Psoas muscle (tissue), 8 donors: ENCODE results near the gene ABCF2. TPM values are rescaled to one million over a fixed set of nuclear protein-coding genes. Genes with fewer than 3 reads are reported as not detected.

Experiments used
- ATAC-seq, 4 donors: fragments of 200-7000 bp; cut with Tn5 transposase; one replicate each; pipeline ENCODE4 v1.9.1; 2020; ENCODE audit warnings: moderate library complexity in 3 of 4, mild to moderate bottlenecking in 2 of 4
- DNase-seq, 2 donors: peaks; one replicate each; pipeline ENCODE4 v3.0.0-alpha.2; 2020
- H3K27ac ChIP-seq: fragments of 200-600 bp; one replicate; pipeline ENCODE4 v1.8.0; 2022
- H3K27me3 ChIP-seq, 3 donors: fragments of 200-600 bp in 1 of 3; one replicate each; pipeline versions ENCODE4 v1.6.1 to v1.8.0; 2013 to 2022; ENCODE audit warnings: low read length in 2 of 3, mild to moderate bottlenecking in 2 of 3, moderate library complexity in 1 of 3; ENCODE audit not compliant: insufficient read depth in 3 of 3
- H3K36me3 ChIP-seq, 2 donors: fragments of 200-600 bp in 1 of 2; one replicate each; pipeline versions ENCODE4 v1.6.1 to v1.8.0; 2013 to 2022; ENCODE audit warnings: low read depth in 1 of 2, mild to moderate bottlenecking in 1 of 2, moderate library complexity in 1 of 2; ENCODE audit not compliant: insufficient read depth in 1 of 2
- H3K4me1 ChIP-seq: fragments of 200-600 bp; one replicate; pipeline ENCODE4 v1.8.0; 2022
- H3K4me3 ChIP-seq: fragments of 200-600 bp; one replicate; pipeline ENCODE4 v1.8.0; 2022; ENCODE audit warnings: mild to moderate bottlenecking
- H3K9me3 ChIP-seq: fragments of 200-600 bp; one replicate; pipeline ENCODE4 v1.8.0; 2022
- WGBS, 3 donors: extraction: QIAGEN DNeasy Blood & Tissue Kit; methylation state at CpG; one replicate each; pipeline versions ENCODE4 v1.1.6 to v1.1.7; 2013; 5-methylcytosine and 5-hydroxymethylcytosine counted together
- intact Hi-C, 2 donors: fragments of 100-400 bp; cut with DNase I; formaldehyde crosslinking; loops; one replicate each; pipeline versions ENCODE4 v1.11.0 to v1.14.2; 2022
- polyA plus RNA-seq, 3 donors: library from polyadenylated mRNA; stranded (reverse); fragments of 200-250 nt; gene quantifications; one replicate each; pipeline ENCODE4 v1.2.3, GENCODE V29; 2013
- total RNA-seq, 4 donors: library from RNA; stranded (reverse); fragmentation: NEBNext Ultra II Directional in 2 of 4; extraction: Animal tissue kit (Norgen Biotek cat#: 25700) in 2 of 4; gene quantifications; one replicate each; pipeline versions ENCODE4 v1.2.1 to v1.2.4, GENCODE V29; 2021 to 2023
- TF ChIP-seq, protein P1 (sequence below): fragments of 200-600 bp; IDR thresholded peaks from one replicate; pipeline ENCODE4 v1.8.0; 2022; ENCODE audit warnings: antibody characterized with exemption
- donor health status: healthy with polysubstance abuse.
- donor health status: DM: no; HTN: no; CAD: no; lungs with moderate emphysema.
- donor health status: Bipolar disorder and iron deficiency.
- donor health status: healthy.
- donor health status: DM: yes; HTN: yes; CAD: no.
- donor health status: DM: no; HTN: no; CAD: no.
- donor health status: DM: no; HTN: no; CAD: no.
- donor health status: DM: yes; HTN: yes; CAD: no.

Gene ABCF2
- total and polyA plus RNA-seq, 7 donors = 35.7 to 94.0 (median 66.0) TPM

- ATAC-seq (no peak), DNase-seq (no peak)
- TF ChIP-seq, protein P1, sequence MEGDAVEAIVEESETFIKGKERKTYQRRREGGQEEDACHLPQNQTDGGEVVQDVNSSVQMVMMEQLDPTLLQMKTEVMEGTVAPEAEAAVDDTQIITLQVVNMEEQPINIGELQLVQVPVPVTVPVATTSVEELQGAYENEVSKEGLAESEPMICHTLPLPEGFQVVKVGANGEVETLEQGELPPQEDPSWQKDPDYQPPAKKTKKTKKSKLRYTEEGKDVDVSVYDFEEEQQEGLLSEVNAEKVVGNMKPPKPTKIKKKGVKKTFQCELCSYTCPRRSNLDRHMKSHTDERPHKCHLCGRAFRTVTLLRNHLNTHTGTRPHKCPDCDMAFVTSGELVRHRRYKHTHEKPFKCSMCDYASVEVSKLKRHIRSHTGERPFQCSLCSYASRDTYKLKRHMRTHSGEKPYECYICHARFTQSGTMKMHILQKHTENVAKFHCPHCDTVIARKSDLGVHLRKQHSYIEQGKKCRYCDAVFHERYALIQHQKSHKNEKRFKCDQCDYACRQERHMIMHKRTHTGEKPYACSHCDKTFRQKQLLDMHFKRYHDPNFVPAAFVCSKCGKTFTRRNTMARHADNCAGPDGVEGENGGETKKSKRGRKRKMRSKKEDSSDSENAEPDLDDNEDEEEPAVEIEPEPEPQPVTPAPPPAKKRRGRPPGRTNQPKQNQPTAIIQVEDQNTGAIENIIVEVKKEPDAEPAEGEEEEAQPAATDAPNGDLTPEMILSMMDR = no peak
- H3K9me3 ChIP-seq = no peaks in the 10 kb centered on the region
- no peak overlapping the region for H3K4me3 ChIP-seq
- no peaks in the 10 kb centered on the region for H3K27me3 ChIP-seq
- H3K27ac ChIP-seq = no peak overlapping the region
- H3K4me1 ChIP-seq = no peaks in the 10 kb centered on the region
- peaks cover 7 to 100% of the 10 kb centered on the region in 2 donors for H3K36me3 ChIP-seq
- WGBS, 3 donors = 92 to 96% (median 96%) methylated on average over 9 of the region's 9 CpGs
- intact Hi-C loops = no loop called here
These were observed 8.8 kb downstream of the ABCF2 start for GRCh38 chr7:151218170-151218569.

- no peaks in the 10 kb centered on the region for H3K4me1 ChIP-seq
- WGBS, 3 donors = 94 to 99% (median 95%) methylated on average over 5 of the region's 5 CpGs
- DNase-seq (no peak), ATAC-seq (no peak)
- no peaks in the 10 kb centered on the region for H3K27me3 ChIP-seq
- H3K4me3 ChIP-seq = no peak overlapping the region
- intact Hi-C loops = no loop called here
- TF ChIP-seq, protein P1 = no peak
- H3K36me3 ChIP-seq = peaks cover 11 to 94% of the 10 kb centered on the region in 2 donors
- H3K27ac ChIP-seq = no peak overlapping the region
- H3K9me3 ChIP-seq = no peaks in the 10 kb centered on the region
These were observed 11.6 kb downstream of the ABCF2 start for GRCh38 chr7:151215396-151215795.

GRCh38 chr7:151213826-151214225 lies 13.2 kb downstream of the ABCF2 start:
- Histone ChIP-seq H3K36me3 (peaks cover 11 to 78% of the 10 kb centered on the region in 2 donors), H3K27me3 (no peaks in the 10 kb centered on the region), H3K27ac (no peak overlapping the region), H3K9me3 (no peaks in the 10 kb centered on the region), H3K4me3 (no peak overlapping the region), H3K4me1 (no peaks in the 10 kb centered on the region)
- TF ChIP-seq, protein P1 = no peak
- intact Hi-C loops = no loop called here
- DNase-seq (no peak), ATAC-seq (no peak)
- 72 to 84% (median 78%) methylated on average over 3 of the region's 3 CpGs for WGBS, 3 donors

GRCh38 chr7:151212626-151213025 lies 14.4 kb downstream of the ABCF2 start:
- H3K36me3 ChIP-seq = peaks cover 5 to 66% of the 10 kb centered on the region in 2 donors
- ATAC-seq (no peak), DNase-seq (no peak)
- TF ChIP-seq, protein P1 = no peak
- H3K9me3 ChIP-seq = no peaks in the 10 kb centered on the region
- H3K27ac ChIP-seq = no peak overlapping the region
- no peaks in the 10 kb centered on the region for H3K27me3 ChIP-seq
- 81 to 91% (median 88%) methylated on average over 5 of the region's 5 CpGs for WGBS, 3 donors
- intact Hi-C loops = no loop called here
- H3K4me1 ChIP-seq = no peaks in the 10 kb centered on the region
- H3K4me3 ChIP-seq = no peak overlapping the region

- intact Hi-C loops = no loop called here
- Histone ChIP-seq H3K27ac (no peak overlapping the region), H3K36me3 (peaks cover 5 to 52% of the 10 kb centered on the region in 2 donors), H3K4me1 (no peaks in the 10 kb centered on the region), H3K4me3 (no peak overlapping the region), H3K27me3 (no peaks in the 10 kb centered on the region), H3K9me3 (no peaks in the 10 kb centered on the region)
- TF ChIP-seq, protein P1 = no peak
- ATAC-seq (no peak), DNase-seq (no peak)
- WGBS, 3 donors = 79 to 93% (median 83%) methylated on average over 3 of the region's 3 CpGs
These were observed 15.7 kb downstream of the ABCF2 start for GRCh38 chr7:151211155-151211772.
